Epithelial cell of proximal tubule (primary cell): ENCODE data around the gene C9orf85. TPM values are rescaled to one million over a fixed set of nuclear protein-coding genes. Genes with fewer than 3 reads are reported as not detected.
"Not testable (repeated sequence)": the region's sequence is repeated elsewhere in the genome, so short reads cannot be mapped to it uniquely, and the experiment has no call there.

Source experiments
- DNase-seq: peaks from one replicate; pipeline ENCODE4 v3.0.0-alpha.2; 2011; ENCODE audit warnings: low read depth
- H3K4me3 ChIP-seq: 2 replicates; pipeline ENCODE4 v1.5.1; 2011; ENCODE audit warnings: low read depth, mild to moderate bottlenecking, low read length
- total RNA-seq: library from RNA; depleted of rRNA; stranded (reverse); fragments of >200 nt; gene quantifications from 2 replicates; pipeline ENCODE4 v1.2.3, GENCODE V29; 2015
- TF ChIP-seq, protein P1 (sequence below): conservative IDR thresholded peaks from 2 replicates; pipeline ENCODE4 v1.5.1; 2012; ENCODE audit warnings: low read depth, mild to moderate bottlenecking, low read length

Gene C9orf85
- total RNA-seq, 1 donor from 2014 or later = 12.9 TPM

DNA sequence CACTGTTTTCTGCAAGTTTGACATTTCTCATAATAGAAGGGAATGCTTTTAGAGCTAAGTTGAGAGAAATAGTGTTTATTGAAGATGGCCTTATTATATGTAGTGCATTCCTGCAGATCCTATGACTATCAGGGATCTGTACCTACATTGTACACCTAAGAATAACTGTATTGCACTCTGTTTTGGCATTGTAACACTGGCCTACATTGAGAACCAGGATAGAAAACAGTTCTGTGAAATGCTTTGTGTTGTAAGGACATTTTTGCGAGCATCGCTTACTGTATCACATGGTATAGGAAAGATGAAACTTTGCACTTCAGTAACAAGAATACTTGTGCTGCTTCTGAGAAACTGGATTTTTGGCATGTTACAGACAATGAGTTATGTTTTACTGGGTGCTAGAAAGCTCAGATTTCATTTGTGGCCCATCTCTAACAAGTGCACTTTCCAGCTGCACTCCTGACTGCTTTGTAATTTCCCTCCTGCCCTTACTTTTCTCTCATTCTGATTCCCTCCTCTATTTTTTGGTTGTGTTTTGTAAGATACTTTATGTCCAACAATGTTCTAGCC is 30.6 kb downstream of the C9orf85 start:
- no peak overlapping the region for H3K4me3 ChIP-seq
- TF ChIP-seq, protein P1, sequence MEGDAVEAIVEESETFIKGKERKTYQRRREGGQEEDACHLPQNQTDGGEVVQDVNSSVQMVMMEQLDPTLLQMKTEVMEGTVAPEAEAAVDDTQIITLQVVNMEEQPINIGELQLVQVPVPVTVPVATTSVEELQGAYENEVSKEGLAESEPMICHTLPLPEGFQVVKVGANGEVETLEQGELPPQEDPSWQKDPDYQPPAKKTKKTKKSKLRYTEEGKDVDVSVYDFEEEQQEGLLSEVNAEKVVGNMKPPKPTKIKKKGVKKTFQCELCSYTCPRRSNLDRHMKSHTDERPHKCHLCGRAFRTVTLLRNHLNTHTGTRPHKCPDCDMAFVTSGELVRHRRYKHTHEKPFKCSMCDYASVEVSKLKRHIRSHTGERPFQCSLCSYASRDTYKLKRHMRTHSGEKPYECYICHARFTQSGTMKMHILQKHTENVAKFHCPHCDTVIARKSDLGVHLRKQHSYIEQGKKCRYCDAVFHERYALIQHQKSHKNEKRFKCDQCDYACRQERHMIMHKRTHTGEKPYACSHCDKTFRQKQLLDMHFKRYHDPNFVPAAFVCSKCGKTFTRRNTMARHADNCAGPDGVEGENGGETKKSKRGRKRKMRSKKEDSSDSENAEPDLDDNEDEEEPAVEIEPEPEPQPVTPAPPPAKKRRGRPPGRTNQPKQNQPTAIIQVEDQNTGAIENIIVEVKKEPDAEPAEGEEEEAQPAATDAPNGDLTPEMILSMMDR = no peak
- DNase-seq = no peak

DNA sequence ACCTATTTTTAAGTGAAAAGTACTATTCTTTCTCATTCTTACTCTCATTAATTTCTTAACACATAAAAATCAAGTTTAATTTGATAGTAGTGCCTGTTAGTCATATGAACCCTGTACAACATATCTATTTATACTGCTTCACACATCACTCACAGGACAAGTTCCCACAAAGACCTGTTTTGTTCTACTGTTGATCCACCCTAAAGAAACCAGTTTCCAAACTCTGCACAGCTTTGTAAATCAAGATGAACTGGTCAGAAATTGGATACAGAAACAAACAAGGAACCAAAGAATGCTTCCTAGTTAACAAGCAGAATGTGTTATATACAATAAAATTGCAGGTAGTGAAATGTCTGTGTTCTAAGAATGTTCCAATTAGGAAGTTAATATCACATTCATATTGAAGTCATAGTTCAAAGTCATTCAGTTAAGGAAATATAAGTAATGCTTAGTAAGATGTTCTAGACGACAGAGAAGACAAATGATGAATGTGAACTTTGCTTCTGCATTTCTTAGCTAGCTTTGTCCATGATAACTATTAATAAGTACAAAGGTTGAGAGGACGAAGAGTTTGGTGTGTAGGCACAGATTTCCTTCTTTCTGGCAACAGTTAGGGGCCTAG is 33.4 kb downstream of the C9orf85 start:
- DNase-seq = no peak
- H3K4me3 ChIP-seq = no peak overlapping the region
- TF ChIP-seq, protein P1 = no peak

DNA sequence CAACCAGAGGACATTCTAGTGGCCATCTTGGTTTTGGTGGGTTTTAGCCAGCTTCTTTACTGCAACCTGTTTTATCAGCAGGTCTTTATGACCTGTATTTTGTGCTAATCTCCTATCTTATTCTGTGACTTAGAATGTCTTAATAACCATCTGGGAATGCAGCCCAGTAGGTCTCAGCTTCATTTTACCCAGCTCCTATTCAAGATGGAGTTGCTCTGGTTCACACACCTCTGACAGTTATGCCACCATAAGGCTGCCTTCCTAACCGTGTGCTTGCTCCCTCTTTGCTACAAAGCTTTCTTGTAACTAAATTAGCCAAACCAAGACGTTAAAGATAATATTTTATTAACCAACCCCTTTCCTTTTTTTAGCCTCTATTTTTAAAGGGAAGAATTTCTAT is 43.2 kb downstream of the C9orf85 start:
- not testable (repeated sequence) for H3K4me3 ChIP-seq, DNase-seq

DNA sequence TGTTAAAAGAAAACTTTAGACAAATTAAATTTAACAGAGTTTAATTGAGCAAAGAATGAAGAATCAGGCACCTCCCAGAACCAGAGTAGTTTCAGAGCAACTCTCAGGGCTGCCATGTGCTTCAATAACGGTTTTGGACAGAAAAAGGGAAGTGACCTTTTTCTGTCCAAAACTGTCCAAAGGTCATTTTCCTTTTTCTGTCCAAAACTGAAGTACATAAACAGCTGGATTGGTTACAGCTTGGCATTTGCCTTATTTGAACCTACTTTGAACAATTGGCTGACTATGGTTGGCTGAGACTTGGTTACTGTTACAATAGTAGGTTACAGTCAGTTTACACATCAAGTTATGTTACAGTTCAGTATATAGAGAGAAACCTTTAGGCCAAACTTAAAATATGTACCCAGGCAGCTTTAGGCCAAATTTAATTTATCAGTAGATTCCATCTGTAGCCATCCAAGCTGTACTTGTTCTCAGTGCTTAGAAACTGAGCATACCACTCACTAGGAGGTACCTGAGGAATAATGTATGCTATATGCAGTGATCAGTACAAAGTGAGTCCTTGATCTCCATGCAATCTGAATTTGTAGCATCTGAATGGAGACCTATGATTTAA is 44.0 kb downstream of the C9orf85 start:
- TF ChIP-seq, protein P1 = no peak
- no peak overlapping the region for H3K4me3 ChIP-seq
- DNase-seq = no peak

DNA sequence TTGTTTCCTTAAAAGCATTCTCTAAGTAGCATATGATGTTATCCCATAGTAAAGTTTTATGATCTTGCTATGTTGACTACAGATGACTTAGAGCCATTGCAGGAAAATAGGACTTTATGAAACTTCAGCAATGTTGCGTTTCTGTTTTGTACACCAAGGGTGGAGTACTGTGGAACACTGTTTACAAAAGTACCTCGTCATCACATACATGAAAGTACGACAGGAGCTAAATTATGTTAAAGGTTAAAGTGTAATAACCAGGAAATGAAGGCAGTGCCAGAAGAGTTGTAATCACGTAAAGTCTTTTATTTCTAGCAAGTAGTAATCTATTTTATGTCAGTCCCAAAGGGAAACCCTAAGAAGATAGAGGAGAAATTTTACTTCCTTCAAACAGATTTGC is 50.9 kb downstream of the C9orf85 start:
- H3K4me3 ChIP-seq = no peak overlapping the region
- no peak for DNase-seq
- TF ChIP-seq, protein P1 = no peak

DNA sequence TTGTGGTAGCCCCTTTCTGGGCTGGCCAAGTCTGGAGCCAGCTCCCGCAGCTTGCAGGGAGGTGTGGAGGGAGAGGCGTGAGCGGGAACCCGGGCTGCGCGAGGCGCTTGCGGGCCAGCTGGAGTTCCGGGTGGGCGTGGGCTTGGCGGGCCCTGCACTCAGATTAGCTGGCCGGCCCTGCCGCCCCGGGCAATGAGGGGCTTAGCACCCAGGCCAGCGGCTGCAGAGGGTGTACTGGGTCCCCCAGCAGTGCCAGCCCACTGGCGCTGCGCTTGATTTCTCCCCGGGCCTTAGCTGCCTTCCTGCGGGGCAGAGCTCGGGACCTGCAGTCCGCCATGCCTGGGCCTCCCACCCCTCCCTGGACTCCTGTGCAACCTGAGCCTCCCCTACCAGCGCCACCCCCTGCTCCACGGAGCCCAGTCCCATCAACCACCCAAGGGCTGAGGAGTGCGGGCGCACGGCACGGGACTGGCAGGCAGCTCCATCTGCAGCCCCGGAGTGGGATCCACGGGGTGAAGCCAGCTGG is 52.1 kb downstream of the C9orf85 start:
- not testable (repeated sequence) for H3K4me3 ChIP-seq, DNase-seq

DNA sequence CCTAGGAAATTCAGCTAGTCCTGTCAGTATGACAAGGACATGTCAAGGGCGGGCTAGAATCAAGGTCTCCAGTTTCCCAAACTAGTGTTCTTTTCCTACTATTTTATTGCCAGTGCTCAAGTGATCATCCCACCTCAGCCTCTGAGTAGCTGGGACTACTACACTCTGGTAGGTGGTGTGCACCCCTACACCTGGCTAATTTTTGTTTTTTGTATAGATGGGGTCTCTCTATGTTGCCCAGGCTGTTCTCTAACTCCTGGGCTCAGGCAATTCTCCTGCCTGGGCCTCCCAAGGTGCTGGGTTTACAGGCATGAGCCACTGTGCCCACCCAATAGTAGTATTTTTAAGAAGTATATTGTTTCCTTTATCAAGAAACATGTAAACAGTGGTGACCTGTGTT is 54.0 kb downstream of the C9orf85 start:
- TF ChIP-seq, protein P1 = no peak
- H3K4me3 ChIP-seq = no peak overlapping the region
- DNase-seq = no peak

DNA sequence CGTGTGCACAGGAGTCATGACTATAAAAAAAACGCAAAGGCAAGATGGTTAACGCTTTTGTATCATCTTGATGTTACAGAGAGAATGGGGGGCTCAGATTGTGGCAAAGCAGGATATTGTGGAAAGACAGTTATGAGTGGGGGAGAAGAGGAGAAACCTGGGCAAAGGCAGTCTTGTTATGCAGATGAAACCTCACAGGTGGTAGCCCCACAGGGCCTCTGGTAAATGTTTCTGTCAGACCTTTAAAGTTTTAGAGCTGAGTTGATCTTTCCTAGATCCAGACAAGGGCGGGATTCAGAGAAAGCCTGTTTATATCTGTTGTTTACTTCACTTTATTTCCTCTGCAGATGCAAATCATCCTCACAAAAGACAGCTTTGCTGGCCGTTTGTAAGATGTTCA is 55.2 kb downstream of the C9orf85 start:
- TF ChIP-seq, protein P1 = no peak
- H3K4me3 ChIP-seq = no peak overlapping the region
- DNase-seq = no peak
